Adrenal gland (tissue), 5 donors: ENCODE data around the gene ABHD16B.

Experiments
- CTCF ChIP-seq, 6 experiments: fragments of 450-650 bp in 4 of 6; fragments of 200-600 bp in 2 of 6; sonication (generic) in 1 of 6; IDR thresholded peaks; 1 replicate in 5 of 6; 2 replicates in 1 of 6; pipeline versions ENCODE4 v1.5.1 to v1.8.0; 2016 to 2021; ENCODE audit warnings: antibody characterized with exemption in 6 of 6, mild to moderate bottlenecking in 2 of 6, moderate library complexity in 1 of 6
- POLR2A ChIP-seq, 2 donors: fragments of 450-650 bp; IDR thresholded peaks; one replicate each; pipeline ENCODE4 v1.6.1; 2017; ENCODE audit warnings: antibody characterized with exemption in 2 of 2, mild to moderate bottlenecking in 2 of 2, moderate library complexity in 1 of 2
- donor health status: DM: no; HTN: no; CAD: no.

- no peak for TF ChIP-seq POLR2A (IDR thresholded peaks at IDR 0.05)
- TF ChIP-seq CTCF (IDR thresholded peaks at IDR 0.05), result no peak
Measured at GRCh38 chr20:63833776-63834490, 27.4 kb upstream of the ABHD16B start.
